GM12801 (cell line): ENCODE data around the gene CCDC185.

Source experiments
- TF ChIP-seq, protein P1 (sequence below): IDR thresholded peaks from one replicate; pipeline ENCODE4 v1.5.1; 2011; ENCODE audit warnings: control low read depth; ENCODE audit not compliant: insufficient read length; ENCODE audit errors: extremely low read depth

The CCDC185 gene

DNA sequence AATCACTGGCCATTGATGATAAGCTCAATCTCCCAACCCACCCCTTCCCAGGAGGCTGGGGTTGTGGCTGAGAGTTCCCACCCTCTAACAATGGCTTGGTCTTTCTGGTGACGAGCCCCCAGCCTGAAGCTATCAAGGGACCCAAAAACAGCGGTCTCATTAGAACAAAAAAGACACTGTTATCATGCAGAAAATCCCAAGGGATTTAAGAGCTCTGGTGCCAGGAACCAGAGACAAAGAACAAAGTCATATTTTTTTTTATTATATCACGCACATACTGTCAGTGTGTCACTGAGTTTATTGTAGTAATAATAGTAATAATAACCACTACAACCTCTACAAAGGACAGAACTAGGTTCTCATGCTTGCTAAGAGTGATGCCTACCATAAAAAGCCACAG is 43.9 kb downstream of the CCDC185 start:
- TF ChIP-seq, protein P1, sequence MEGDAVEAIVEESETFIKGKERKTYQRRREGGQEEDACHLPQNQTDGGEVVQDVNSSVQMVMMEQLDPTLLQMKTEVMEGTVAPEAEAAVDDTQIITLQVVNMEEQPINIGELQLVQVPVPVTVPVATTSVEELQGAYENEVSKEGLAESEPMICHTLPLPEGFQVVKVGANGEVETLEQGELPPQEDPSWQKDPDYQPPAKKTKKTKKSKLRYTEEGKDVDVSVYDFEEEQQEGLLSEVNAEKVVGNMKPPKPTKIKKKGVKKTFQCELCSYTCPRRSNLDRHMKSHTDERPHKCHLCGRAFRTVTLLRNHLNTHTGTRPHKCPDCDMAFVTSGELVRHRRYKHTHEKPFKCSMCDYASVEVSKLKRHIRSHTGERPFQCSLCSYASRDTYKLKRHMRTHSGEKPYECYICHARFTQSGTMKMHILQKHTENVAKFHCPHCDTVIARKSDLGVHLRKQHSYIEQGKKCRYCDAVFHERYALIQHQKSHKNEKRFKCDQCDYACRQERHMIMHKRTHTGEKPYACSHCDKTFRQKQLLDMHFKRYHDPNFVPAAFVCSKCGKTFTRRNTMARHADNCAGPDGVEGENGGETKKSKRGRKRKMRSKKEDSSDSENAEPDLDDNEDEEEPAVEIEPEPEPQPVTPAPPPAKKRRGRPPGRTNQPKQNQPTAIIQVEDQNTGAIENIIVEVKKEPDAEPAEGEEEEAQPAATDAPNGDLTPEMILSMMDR, result no peak

DNA sequence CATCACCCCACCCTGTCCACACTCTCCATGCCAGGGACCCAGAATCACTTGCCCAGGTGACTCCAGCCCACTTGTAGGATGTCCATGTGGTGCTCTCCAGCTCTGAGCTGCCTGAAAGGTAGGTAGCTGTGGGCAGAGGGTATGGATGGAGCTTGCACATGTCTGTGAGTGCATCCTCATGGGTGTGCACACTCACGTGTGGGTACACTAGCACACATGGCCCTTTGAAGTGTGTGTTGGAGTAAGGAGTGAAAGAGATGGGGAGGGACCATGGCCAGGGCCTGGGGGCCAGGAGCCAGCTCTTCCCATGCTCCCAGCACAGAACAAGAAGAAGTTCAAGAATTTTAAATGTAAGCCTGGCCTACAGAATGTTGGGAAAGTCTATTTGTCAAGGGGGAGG is 50.2 kb downstream of the CCDC185 start:
- TF ChIP-seq, protein P1, result no peak

DNA sequence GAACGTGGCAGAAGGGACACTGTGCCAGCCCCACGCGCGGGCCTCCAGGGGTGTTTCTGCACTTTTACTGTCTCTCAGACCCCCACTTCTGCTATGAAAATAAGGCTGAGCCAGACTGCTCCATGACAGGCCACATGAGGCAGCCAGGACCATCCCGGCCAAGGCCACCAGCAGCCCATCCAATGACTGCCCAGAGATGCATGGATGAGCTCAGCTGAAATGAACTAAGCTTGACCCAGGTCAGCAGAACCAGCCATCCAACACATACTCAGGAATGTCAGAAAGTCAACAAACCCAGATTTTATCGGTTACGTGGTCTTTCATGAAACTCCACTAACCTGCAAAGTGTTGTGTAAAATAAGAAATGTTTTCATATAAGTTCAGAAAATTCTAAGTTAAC is 51.2 kb downstream of the CCDC185 start:
- TF ChIP-seq, protein P1, result no peak
